ENCODE measurements around the gene S100A11. TPM values are rescaled to one million over a fixed set of nuclear protein-coding genes. Genes with fewer than 3 reads are reported as not detected.

The S100A11 gene
- total RNA-seq, 3 donors from 2014 or later: 88.8 to 230 (median 93.8) TPM

DNA sequence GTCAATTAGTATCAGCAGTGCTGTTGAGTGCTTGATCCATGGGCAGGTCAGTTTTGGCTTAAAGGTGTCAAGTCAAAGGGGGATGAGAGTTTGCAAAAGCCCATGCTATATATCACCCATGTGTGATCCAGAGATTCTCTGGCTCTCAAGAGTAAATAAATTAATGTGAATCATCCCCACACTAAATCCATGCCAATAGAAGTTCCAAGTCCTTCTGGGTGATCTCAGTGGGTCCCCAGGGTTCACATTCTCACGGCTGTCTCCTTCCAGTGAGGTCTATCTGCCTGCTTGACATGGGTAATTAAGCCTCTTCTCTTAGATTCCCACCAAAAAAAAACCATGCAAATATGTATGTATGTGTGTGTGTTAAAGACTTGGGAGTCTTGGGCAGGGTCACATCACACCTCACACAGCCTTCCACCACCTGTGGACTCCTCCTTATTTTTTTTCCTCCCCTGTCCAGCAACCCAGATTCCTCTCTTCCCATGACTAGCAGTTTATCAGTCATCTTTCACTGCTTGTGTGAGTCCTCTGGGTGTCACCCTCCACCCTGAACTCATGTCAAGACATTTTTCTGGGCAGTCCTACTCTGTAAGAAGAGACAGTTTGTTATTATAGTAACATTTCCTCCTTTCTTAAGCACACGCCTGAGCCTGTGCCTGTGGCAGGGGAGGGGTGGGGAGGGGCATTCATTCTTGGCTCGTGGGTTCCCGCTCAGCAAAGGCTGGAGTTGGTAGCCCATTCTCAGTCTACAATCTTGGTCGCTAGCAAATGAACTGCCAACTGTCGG, 14.3 kb upstream of the S100A11 start:
- no peak for DNase-seq

DNA sequence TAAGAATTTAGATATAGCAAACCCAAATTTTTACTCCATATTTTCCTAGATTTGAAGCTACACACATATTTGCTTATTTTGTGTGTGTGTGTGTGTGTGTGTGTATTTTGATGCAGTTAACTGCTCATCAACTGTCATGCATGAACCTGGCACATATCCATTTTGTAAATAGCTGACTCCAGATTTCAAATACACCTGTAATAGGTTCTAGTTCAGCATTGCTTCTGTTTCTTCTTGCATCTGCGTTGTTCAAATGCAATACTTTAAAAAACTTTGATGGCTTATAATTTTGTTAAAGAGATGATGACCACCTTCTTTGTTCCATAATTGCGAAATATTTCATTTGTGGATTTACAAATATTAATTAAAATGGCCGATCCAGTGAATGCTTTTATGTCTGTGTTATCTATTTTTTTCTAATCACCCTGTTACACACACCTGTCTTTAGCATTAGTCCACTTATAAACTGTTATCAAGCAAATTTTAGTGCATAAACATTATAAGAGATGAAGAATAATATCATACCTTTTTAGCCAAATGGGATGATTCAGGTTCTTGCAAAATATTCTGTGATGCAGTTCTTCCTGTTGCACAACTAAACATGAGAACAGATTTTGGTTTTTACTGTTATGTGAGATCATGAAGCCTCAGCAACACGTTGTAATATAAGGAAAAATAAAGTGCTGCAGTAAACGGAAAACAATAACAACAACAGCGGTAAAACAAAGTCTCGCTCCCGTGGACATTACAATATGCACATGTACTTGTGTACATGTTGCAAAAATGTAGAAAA, 12.7 kb upstream of the S100A11 start:
- Histone ChIP-seq H3K9me3 (no peaks in the 10 kb centered on the region), H3K36me3 (ENCODE audit: low read depth) (peaks cover 6% of the 10 kb centered on the region), H3K4me3 (no peak overlapping the region), H3K4me1 (ENCODE audit: low read depth) (peaks cover 18% of the 10 kb centered on the region)
- DNase-seq (no peak), ATAC-seq (no peak)
- TF ChIP-seq, protein P1, sequence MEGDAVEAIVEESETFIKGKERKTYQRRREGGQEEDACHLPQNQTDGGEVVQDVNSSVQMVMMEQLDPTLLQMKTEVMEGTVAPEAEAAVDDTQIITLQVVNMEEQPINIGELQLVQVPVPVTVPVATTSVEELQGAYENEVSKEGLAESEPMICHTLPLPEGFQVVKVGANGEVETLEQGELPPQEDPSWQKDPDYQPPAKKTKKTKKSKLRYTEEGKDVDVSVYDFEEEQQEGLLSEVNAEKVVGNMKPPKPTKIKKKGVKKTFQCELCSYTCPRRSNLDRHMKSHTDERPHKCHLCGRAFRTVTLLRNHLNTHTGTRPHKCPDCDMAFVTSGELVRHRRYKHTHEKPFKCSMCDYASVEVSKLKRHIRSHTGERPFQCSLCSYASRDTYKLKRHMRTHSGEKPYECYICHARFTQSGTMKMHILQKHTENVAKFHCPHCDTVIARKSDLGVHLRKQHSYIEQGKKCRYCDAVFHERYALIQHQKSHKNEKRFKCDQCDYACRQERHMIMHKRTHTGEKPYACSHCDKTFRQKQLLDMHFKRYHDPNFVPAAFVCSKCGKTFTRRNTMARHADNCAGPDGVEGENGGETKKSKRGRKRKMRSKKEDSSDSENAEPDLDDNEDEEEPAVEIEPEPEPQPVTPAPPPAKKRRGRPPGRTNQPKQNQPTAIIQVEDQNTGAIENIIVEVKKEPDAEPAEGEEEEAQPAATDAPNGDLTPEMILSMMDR (IDR thresholded peaks at IDR 0.05): no peak
- intact Hi-C loops (cut with DNase I, micrococcal nuclease): loop anchor here in 1 of 2 donors (5.0 kb wide), 1 partner anchor 138 kb away; no protein-coding TSS in a partner anchor

More for the DNA sequence above, 14.3 kb upstream of the S100A11 start:
- intact Hi-C loops (cut with DNase I, micrococcal nuclease): loop anchor here in 1 of 2 donors (5.0 kb wide), 1 partner anchor 136 kb away; no protein-coding TSS in a partner anchor
- Histone ChIP-seq H3K36me3 (ENCODE audit: low read depth) (peaks cover 6% of the 10 kb centered on the region), H3K4me1 (ENCODE audit: low read depth) (peaks cover 18% of the 10 kb centered on the region), H3K4me3 (no peak overlapping the region), H3K9me3 (no peaks in the 10 kb centered on the region)
- TF ChIP-seq, protein P1 (IDR thresholded peaks at IDR 0.05): no peak
- no peak for ATAC-seq

DNA sequence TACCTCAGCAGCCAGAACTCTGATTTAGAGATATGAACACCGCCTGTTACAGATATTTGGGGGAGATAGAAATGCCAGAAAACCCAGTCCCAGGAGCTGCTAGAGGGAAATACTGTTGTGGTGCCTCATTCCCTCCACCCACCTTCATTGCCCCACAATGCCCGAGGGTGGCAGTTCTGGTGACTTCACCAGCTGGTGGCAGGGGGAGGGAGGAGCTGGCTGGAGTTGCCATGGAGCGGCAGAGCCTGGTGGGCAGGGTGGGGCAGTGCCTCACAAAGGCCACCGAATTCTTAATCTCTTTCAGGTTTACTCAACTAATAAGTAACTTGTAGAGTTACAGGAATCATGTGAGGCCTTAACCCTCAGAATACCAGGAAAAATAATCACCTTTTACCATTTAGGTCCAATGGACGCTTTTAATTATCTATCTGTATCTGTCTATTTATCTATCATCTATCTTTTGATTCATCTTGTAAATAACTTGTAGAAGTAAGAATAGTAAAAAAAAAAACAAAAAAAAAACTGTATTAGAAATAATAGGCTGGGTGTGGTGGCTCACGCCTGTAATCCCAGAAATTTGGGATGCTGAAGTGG, 11.7 kb upstream of the S100A11 start:
- Histone ChIP-seq H3K4me1 (ENCODE audit: low read depth) (peaks cover 18% of the 10 kb centered on the region), H3K4me3 (no peak overlapping the region), H3K36me3 (ENCODE audit: low read depth) (peaks cover 6% of the 10 kb centered on the region), H3K9me3 (no peaks in the 10 kb centered on the region)
- intact Hi-C loops (cut with DNase I, micrococcal nuclease): no loop called here
- DNase-seq (peak; percentile 74 to 90 (median 82)), ATAC-seq (peak; percentile 76)
- TF ChIP-seq, protein P1 (IDR thresholded peaks at IDR 0.05): no peak

DNA sequence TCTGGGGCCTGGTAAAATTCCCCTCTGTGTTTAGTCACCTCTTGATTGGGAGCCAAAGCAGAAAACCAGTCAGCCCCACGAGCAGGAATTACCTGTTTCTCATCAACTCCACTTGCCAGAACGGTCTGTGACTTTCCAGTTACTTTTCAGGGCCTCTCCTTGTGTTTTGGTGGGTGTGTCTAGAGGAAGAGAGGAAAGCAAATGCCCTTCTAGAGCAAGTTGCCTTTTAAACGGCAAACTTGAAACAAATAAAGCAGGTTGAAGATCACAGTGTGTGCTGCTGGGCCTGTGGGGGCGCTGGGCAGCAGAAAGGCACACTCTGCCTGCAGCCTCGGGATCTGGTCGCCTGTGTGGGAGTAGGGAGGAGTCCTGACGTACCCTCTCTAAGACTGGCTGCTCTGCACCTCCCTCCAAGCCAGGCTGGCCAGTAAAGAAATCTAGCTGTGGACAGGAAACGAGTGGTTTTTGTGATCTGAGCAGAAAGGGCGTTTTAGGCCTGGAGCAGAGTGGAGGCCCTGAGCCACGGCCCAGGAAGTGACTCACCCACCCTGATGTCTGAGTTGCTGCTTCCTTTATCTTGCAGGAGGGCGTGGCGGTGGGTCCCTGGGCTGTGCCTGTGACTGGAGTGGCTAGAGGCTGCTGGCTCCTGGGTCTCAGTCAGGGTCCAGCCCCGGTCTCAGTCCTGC, 11.1 kb upstream of the S100A11 start:
- Histone ChIP-seq H3K4me3 (no peak overlapping the region), H3K9me3 (no peaks in the 10 kb centered on the region), H3K36me3 (ENCODE audit: low read depth) (peaks cover 6% of the 10 kb centered on the region), H3K4me1 (ENCODE audit: low read depth) (peaks cover 18% of the 10 kb centered on the region)
- TF ChIP-seq, protein P1 (IDR thresholded peaks at IDR 0.05): peak; percentile 36
- peak; percentile 89 to 96 (median 90) for DNase-seq
- intact Hi-C loops (cut with DNase I, micrococcal nuclease): no loop called here
- ATAC-seq: peak; percentile 93

DNA sequence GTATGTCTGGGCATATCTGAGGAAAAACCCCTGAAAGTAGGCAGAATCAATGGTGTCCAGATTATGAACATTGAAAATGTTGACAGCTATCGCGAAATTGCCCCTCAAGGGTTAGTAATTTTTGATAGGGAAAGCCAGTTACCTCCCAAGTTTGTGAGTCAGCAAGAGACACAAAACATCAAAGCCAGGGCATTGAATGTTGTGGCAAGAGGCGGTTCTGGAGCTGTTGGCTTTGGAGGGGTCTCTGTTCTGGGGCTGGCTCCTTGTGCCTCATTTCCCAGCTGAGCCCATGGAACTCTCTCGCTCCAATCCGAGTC, 10.6 kb upstream of the S100A11 start:
- ATAC-seq (no peak), DNase-seq (no peak)
- Histone ChIP-seq H3K9me3 (no peaks in the 10 kb centered on the region), H3K4me3 (no peak overlapping the region), H3K4me1 (ENCODE audit: low read depth) (peaks cover 18% of the 10 kb centered on the region), H3K36me3 (ENCODE audit: low read depth) (peaks cover 6% of the 10 kb centered on the region)
- TF ChIP-seq, protein P1 (IDR thresholded peaks at IDR 0.05): no peak
- intact Hi-C loops (cut with DNase I, micrococcal nuclease): no loop called here
